SK-N-MC (cell line): ENCODE results near the gene GFOD1.

Experiments
- EZH2 ChIP-seq: fragments of 200-600 bp; sonication (generic); IDR thresholded peaks from one replicate; pipeline ENCODE4 v1.6.1; 2017; ENCODE audit warnings: antibody characterized with exemption
- POLR2AphosphoS5 ChIP-seq: IDR thresholded peaks from 2 replicates; pipeline ENCODE4 v1.6.1; 2012; ENCODE audit warnings: mild to moderate bottlenecking, low read depth, low read length, borderline replicate concordance

GRCh38 chr6:13384506-13384905 is 102.9 kb downstream of the GFOD1 start:
- TF ChIP-seq EZH2, result no peak
- no peak for TF ChIP-seq POLR2AphosphoS5
